IMR-90 (cell line): ENCODE data around the gene NEUROD6. TPM values are rescaled to one million over a fixed set of nuclear protein-coding genes. Genes with fewer than 3 reads are reported as not detected.

ENCODE experiments used
- ATAC-seq: fragments of 200-7000 bp; cut with Tn5 transposase; 2 replicates; pipeline ENCODE4 v1.9.1; 2020; ENCODE audit warnings: low read depth, mild to moderate bottlenecking, moderate library complexity
- BruUV-seq: library from RNA; stranded (reverse); fragments of 400-500 nt; replicated peaks from 2 replicates; lab custom pipeline; 2021; lab: Mats Ljungman, UMichigan
- CTCF ChIA-PET: fragments of 300-600 bp; formaldehyde crosslinking; extraction: SDS; loops from one replicate; lab custom pipeline; 2021; ENCODE audit warnings: antibody characterized with exemption; lab: Yijun Ruan, JAX
- POLR2A ChIA-PET: fragments of 300-600 bp; sonication (Branson Sonifier 250); formaldehyde crosslinking; loops from one replicate; lab custom pipeline; 2022; ENCODE audit warnings: antibody characterized with exemption; ENCODE audit not compliant: unreplicated experiment; lab: Charles Lee
- DNase-seq: peaks from one replicate; pipeline ENCODE4 v3.0.0; 2013
- H2AFZ ChIP-seq: replicated peaks from 2 replicates; pipeline ENCODE3; 2013; ENCODE audit warnings: low read length, mild to moderate bottlenecking; ENCODE audit not compliant: poor library complexity
- H2AK5ac ChIP-seq: 2 replicates; pipeline ENCODE4 v1.6.1; 2013; ENCODE audit warnings: low read depth, low read length, inconsistent platforms
- H2AK9ac ChIP-seq: replicated peaks from 2 replicates; pipeline ENCODE3; 2013; ENCODE audit warnings: mild to moderate bottlenecking, low read depth, low read length, moderate library complexity; ENCODE audit not compliant: poor library complexity
- H2BK120ac ChIP-seq: 2 replicates; pipeline ENCODE4 v1.6.1; 2013; ENCODE audit warnings: low read depth, low read length, inconsistent platforms
- H2BK15ac ChIP-seq: 3 replicates; pipeline ENCODE4 v1.6.1; 2013; ENCODE audit warnings: low read depth, low read length, inconsistent platforms
- H2BK20ac ChIP-seq: 2 replicates; pipeline ENCODE4 v1.6.1; 2013; ENCODE audit warnings: low read depth, mild to moderate bottlenecking, inconsistent platforms, low read length, moderate library complexity
- H2BK5ac ChIP-seq: 2 replicates; pipeline ENCODE4 v1.6.1; 2013; ENCODE audit warnings: mild to moderate bottlenecking, low read depth, low read length, inconsistent platforms; ENCODE audit not compliant: poor library complexity, severe bottlenecking
- H3K14ac ChIP-seq: replicated peaks from 2 replicates; pipeline ENCODE4 v1.6.1; 2013; ENCODE audit warnings: low read depth, low read length, inconsistent platforms
- H3K18ac ChIP-seq: 2 replicates; pipeline ENCODE4 v1.6.1; 2013; ENCODE audit warnings: low read depth, low read length, control low read depth
- H3K23ac ChIP-seq: 2 replicates; pipeline ENCODE4 v1.6.1; 2013; ENCODE audit warnings: low read depth, low read length, inconsistent platforms
- H3K27ac ChIP-seq: 2 replicates; pipeline ENCODE4 v1.5.1; 2013; ENCODE audit warnings: mild to moderate bottlenecking, control low read depth, low read length; ENCODE audit not compliant: insufficient read depth
- H3K27me3 ChIP-seq: 2 replicates; pipeline ENCODE4 v1.6.1; 2013; ENCODE audit warnings: low read length; ENCODE audit not compliant: control insufficient read depth, insufficient read depth
- H3K36me3 ChIP-seq: 2 replicates; pipeline ENCODE4 v1.6.1; 2013; ENCODE audit warnings: low read length, mixed read lengths; ENCODE audit not compliant: control insufficient read depth, insufficient read depth
- H3K4ac ChIP-seq: 2 replicates; pipeline ENCODE4 v1.6.1; 2013; ENCODE audit warnings: low read depth, low read length, inconsistent platforms
- H3K4me1 ChIP-seq: 2 replicates; pipeline ENCODE4 v1.6.1; 2013; ENCODE audit warnings: low read length, mixed read lengths; ENCODE audit not compliant: control insufficient read depth, insufficient read depth
- H3K4me2 ChIP-seq: 2 replicates; pipeline ENCODE4 v1.6.1; 2013; ENCODE audit warnings: low read depth, mild to moderate bottlenecking, control low read depth, low read length, moderate library complexity
- H3K4me3 ChIP-seq: 2 replicates; pipeline ENCODE4 v1.5.1; 2013; ENCODE audit warnings: low read depth, mild to moderate bottlenecking, control low read depth, low read length, moderate library complexity; ENCODE audit not compliant: insufficient read depth
- H3K56ac ChIP-seq: 2 replicates; pipeline ENCODE4 v1.6.1; 2013; ENCODE audit warnings: low read length, inconsistent platforms; ENCODE audit not compliant: insufficient read depth; ENCODE audit errors: extremely low read depth
- H3K79me1 ChIP-seq, 2 experiments: 2 replicates each; pipeline ENCODE4 v1.6.1; 2013; ENCODE audit warnings: low read length in 2 of 2, inconsistent platforms in 1 of 2, low read depth in 1 of 2
- H3K9ac ChIP-seq: 2 replicates; pipeline ENCODE4 v1.6.1; 2013; ENCODE audit warnings: low read depth, low read length, control low read depth
- H3K9me1 ChIP-seq: 2 replicates; pipeline ENCODE4 v1.6.1; 2013; ENCODE audit warnings: low read length, inconsistent platforms; ENCODE audit not compliant: insufficient read depth
- H3K9me3 ChIP-seq: 2 replicates; pipeline ENCODE4 v1.6.1; 2013; ENCODE audit warnings: low read length; ENCODE audit not compliant: control insufficient read depth, insufficient read depth
- H4K20me1 ChIP-seq: 2 replicates; pipeline ENCODE4 v1.6.1; 2013; ENCODE audit warnings: low read length, inconsistent platforms; ENCODE audit not compliant: insufficient read depth
- H4K5ac ChIP-seq: 2 replicates; pipeline ENCODE4 v1.6.1; 2013; ENCODE audit warnings: mild to moderate bottlenecking, low read depth, low read length, control low read depth
- H4K8ac ChIP-seq, 2 experiments: 2 replicates each; pipeline ENCODE4 v1.6.1; 2013; ENCODE audit warnings: low read depth in 2 of 2, low read length in 2 of 2, control low read depth in 1 of 2, inconsistent platforms in 1 of 2
- H4K91ac ChIP-seq: 2 replicates; pipeline ENCODE4 v1.6.1; 2013; ENCODE audit warnings: low read depth, low read length, inconsistent platforms; ENCODE audit not compliant: insufficient read depth
- FOS ChIP-seq: fragments of 150-350 bp; IDR thresholded peaks from 2 replicates; pipeline ENCODE4 v1.6.1; 2016; ENCODE audit warnings: low read depth, low read length
- MAFK ChIP-seq: IDR thresholded peaks from 2 replicates; pipeline ENCODE4 v1.6.1; 2012; ENCODE audit warnings: low read depth, low read length, improper control_type of control experiment
- MAZ ChIP-seq: IDR thresholded peaks from 2 replicates; pipeline ENCODE4 v1.6.1; 2012; ENCODE audit warnings: low read depth, mild to moderate bottlenecking, low read length, improper control_type of control experiment, moderate library complexity, borderline replicate concordance
- POLR2A ChIP-seq: IDR thresholded peaks from 2 replicates; pipeline ENCODE4 v1.6.1; 2012; ENCODE audit warnings: mild to moderate bottlenecking, low read depth, low read length
- RAD21 ChIP-seq: IDR thresholded peaks from 2 replicates; pipeline ENCODE4 v1.6.1; 2012; ENCODE audit warnings: low read length, improper control_type of control experiment
- RCOR1 ChIP-seq: IDR thresholded peaks from 2 replicates; pipeline ENCODE4 v1.6.1; 2012; ENCODE audit warnings: mild to moderate bottlenecking, low read length, improper control_type of control experiment; ENCODE audit not compliant: insufficient replicate concordance
- SMC3 ChIP-seq: fragments of 150-350 bp; IDR thresholded peaks from 2 replicates; pipeline ENCODE4 v1.6.1; 2016; ENCODE audit warnings: low read depth, mild to moderate bottlenecking, antibody characterized with exemption, low read length, moderate library complexity
- WGBS, 2 experiments: methylation state at CpG; one replicate each; pipeline versions ENCODE4 v1.1.5 to v1.1.7; 2013; ENCODE audit warnings: missing lambda C conversion rate in 2 of 2; ENCODE audit not compliant: insufficient read length in 1 of 2; ENCODE audit errors: extremely low coverage in 2 of 2; 5-methylcytosine and 5-hydroxymethylcytosine counted together
- dilution Hi-C: fragments of 300-500 bp; cut with HindIII; formaldehyde crosslinking; loops from one replicate; pipeline ENCODE4 v1.14.3; 2018; ENCODE audit warnings: low sequenced_read_pairs; ENCODE audit not compliant: unreplicated experiment
- in situ Hi-C: fragments of 300-500 bp; cut with MboI; formaldehyde crosslinking; loops from 3 replicates; pipeline ENCODE4 v1.14.3; 2019; ENCODE audit warnings: low sequenced_read_pairs, inconsistent platforms, mixed read lengths
- intact Hi-C: fragments of 100-400 bp; cut with micrococcal nuclease; formaldehyde crosslinking; loops from 2 replicates; pipeline ENCODE4 v1.10.0; 2022
- polyA plus RNA-seq, 3 experiments: library from polyadenylated mRNA; depleted of rRNA; stranded (reverse); fragments of >200 nt; gene quantifications; 2 replicates each; pipeline ENCODE4 v1.2.3, GENCODE V29; 2012; ENCODE audit warnings: low replicate concordance in 1 of 3
- total RNA-seq: library from RNA; depleted of rRNA; stranded (reverse); fragments of >200 nt; gene quantifications from 2 replicates; pipeline ENCODE4 v1.2.3, GENCODE V29; 2012

Gene NEUROD6
- total and polyA plus RNA-seq, 2 of the 4 experiments (the other 2 are of a cell fraction): not detected

- H4K8ac ChIP-seq: no peak overlapping the region
- ChIA-PET POLR2A (no interaction called here), CTCF (no interaction called here)
- H3K4ac ChIP-seq: no peak overlapping the region
- H2BK20ac ChIP-seq: no peak overlapping the region
- H3K23ac ChIP-seq: no peak overlapping the region
- no peak overlapping the region for H3K18ac ChIP-seq
- H3K9me1 ChIP-seq: no peaks in the 10 kb centered on the region
- BruUV-seq: no TSS peak
- no peak overlapping the region for H3K9ac ChIP-seq
- intact Hi-C loops (no loop called here), in situ Hi-C loops (no loop called here), dilution Hi-C loops (no loop called here)
- no peak overlapping the region for H2AK9ac ChIP-seq
- H4K91ac ChIP-seq: no peak overlapping the region
- H3K4me3 ChIP-seq: no peak overlapping the region
- H2AK5ac ChIP-seq: no peak overlapping the region
- no peak overlapping the region for H2AFZ ChIP-seq
- H2BK5ac ChIP-seq: no peak overlapping the region
- TF ChIP-seq MAZ (no peak), RCOR1 (no peak), SMC3 (no peak), RAD21 (no peak), FOS (no peak), MAFK (no peak), POLR2A (no peak)
- H4K5ac ChIP-seq: no peak overlapping the region
- H3K4me1 ChIP-seq: no peaks in the 10 kb centered on the region
- no peak for ATAC-seq
- no peak overlapping the region for H2BK15ac ChIP-seq
- H3K27me3 ChIP-seq: peaks cover 2% of the 10 kb centered on the region; the same call in 1 of the 2 replicates
- no peak overlapping the region for H3K4me2 ChIP-seq
- DNase-seq: no peak
- no peaks in the 10 kb centered on the region for H3K9me3 ChIP-seq
- H3K79me1 ChIP-seq: no peaks in the 10 kb centered on the region
- no peak overlapping the region for H3K14ac ChIP-seq
- no peaks in the 10 kb centered on the region for H4K20me1 ChIP-seq
- no peaks in the 10 kb centered on the region for H3K36me3 ChIP-seq
- no peak overlapping the region for H3K56ac ChIP-seq
- H3K27ac ChIP-seq: no peak overlapping the region
- WGBS, 2 experiments: 18% methylated on average over 1 of the region's 5 CpGs; no CpG with 5 or more reads in 1 of the 2 experiments
- H2BK120ac ChIP-seq: no peak overlapping the region
Measured at GRCh38 chr7:31341141-31341540, 615 bp upstream of the NEUROD6 start.
